RWPE2 (cell line): ENCODE results near the gene USF2.

Source experiments
- ATAC-seq: fragments of 200-7000 bp; cut with Tn5 transposase; 3 replicates; pipeline ENCODE4 v1.9.1; 2021; ENCODE audit warnings: low read depth
- DNase-seq: peaks from one replicate; pipeline ENCODE4 v3.0.0-alpha.2; 2020; ENCODE audit warnings: low spot score
- H3K27ac ChIP-seq: fragments of 450-650 bp; 2 replicates; pipeline ENCODE4 v1.5.1; 2017; ENCODE audit warnings: mild to moderate bottlenecking; ENCODE audit not compliant: poor library complexity, severe bottlenecking
- H3K27me3 ChIP-seq: fragments of 250-450 bp; sonication (Bioruptor Pico); 2 replicates; pipeline ENCODE4 v1.5.1; 2021; ENCODE audit warnings: mild to moderate bottlenecking, moderate library complexity; ENCODE audit not compliant: insufficient read depth, poor library complexity, severe bottlenecking
- H3K36me3 ChIP-seq: fragments of 250-450 bp; sonication (Bioruptor Pico); 2 replicates; pipeline ENCODE4 v1.5.1; 2020; ENCODE audit warnings: low read depth, mild to moderate bottlenecking, moderate library complexity
- H3K4me1 ChIP-seq: fragments of 250-450 bp; sonication (Bioruptor Pico); 2 replicates; pipeline ENCODE4 v1.5.1; 2021; ENCODE audit warnings: mild to moderate bottlenecking, moderate library complexity; ENCODE audit not compliant: insufficient read depth, poor library complexity, severe bottlenecking
- H3K4me3 ChIP-seq: fragments of 250-450 bp; sonication (Bioruptor Pico); 2 replicates; pipeline ENCODE4 v1.5.1; 2021; ENCODE audit warnings: mild to moderate bottlenecking, moderate library complexity; ENCODE audit not compliant: severe bottlenecking
- H3K9me3 ChIP-seq: fragments of 250-450 bp; sonication (Bioruptor Pico); 2 replicates; pipeline ENCODE4 v1.5.1; 2021; ENCODE audit warnings: mild to moderate bottlenecking, moderate library complexity; ENCODE audit not compliant: severe bottlenecking
- TF ChIP-seq, protein P1 (sequence below): fragments of 450-650 bp; IDR thresholded peaks from one replicate; pipeline ENCODE4 v1.5.1; 2017; ENCODE audit warnings: mild to moderate bottlenecking, moderate library complexity; ENCODE audit not compliant: poor library complexity, severe bottlenecking

The USF2 gene

DNA sequence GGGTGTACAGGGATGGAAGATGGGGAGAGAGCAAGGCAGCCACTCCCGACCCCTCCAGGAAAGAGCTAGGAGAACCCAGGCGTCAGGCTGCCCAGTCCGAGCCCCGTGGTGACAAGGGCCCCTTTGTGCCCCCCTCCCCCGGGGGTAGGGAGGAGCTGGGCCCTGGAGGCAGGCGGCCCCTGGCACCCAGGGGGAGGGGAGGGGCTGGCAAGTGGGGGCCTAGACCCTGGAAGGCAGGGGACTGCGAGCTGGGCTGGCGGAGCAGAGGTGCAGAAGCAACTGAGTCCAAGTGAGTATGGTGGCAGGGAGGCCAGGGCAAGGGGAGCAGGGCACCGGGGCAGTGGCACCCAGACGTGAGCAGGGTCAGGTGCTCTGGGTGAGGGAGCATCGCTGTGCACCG lies 23.2 kb downstream of the USF2 start, which contains the start of gene MAG:
TSS of gene MAG (plus strand) at position 246 of the 400 bp plus-strand sequence. CDS start 3,248 bp downstream, outside the sequence.
- TF ChIP-seq, protein P1, sequence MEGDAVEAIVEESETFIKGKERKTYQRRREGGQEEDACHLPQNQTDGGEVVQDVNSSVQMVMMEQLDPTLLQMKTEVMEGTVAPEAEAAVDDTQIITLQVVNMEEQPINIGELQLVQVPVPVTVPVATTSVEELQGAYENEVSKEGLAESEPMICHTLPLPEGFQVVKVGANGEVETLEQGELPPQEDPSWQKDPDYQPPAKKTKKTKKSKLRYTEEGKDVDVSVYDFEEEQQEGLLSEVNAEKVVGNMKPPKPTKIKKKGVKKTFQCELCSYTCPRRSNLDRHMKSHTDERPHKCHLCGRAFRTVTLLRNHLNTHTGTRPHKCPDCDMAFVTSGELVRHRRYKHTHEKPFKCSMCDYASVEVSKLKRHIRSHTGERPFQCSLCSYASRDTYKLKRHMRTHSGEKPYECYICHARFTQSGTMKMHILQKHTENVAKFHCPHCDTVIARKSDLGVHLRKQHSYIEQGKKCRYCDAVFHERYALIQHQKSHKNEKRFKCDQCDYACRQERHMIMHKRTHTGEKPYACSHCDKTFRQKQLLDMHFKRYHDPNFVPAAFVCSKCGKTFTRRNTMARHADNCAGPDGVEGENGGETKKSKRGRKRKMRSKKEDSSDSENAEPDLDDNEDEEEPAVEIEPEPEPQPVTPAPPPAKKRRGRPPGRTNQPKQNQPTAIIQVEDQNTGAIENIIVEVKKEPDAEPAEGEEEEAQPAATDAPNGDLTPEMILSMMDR, result no peak
- Histone ChIP-seq H3K36me3 (no peaks in the 10 kb centered on the region), H3K9me3 (no peaks in the 10 kb centered on the region), H3K4me3 (no peak within 1 kb of the TSS), H3K4me1 (no peaks in the 10 kb centered on the region), H3K27ac (no peak within 1 kb of the TSS), H3K27me3 (peaks cover 43% of the 10 kb centered on the region)
- ATAC-seq, result no peak
- DNase-seq, result no peak

DNA sequence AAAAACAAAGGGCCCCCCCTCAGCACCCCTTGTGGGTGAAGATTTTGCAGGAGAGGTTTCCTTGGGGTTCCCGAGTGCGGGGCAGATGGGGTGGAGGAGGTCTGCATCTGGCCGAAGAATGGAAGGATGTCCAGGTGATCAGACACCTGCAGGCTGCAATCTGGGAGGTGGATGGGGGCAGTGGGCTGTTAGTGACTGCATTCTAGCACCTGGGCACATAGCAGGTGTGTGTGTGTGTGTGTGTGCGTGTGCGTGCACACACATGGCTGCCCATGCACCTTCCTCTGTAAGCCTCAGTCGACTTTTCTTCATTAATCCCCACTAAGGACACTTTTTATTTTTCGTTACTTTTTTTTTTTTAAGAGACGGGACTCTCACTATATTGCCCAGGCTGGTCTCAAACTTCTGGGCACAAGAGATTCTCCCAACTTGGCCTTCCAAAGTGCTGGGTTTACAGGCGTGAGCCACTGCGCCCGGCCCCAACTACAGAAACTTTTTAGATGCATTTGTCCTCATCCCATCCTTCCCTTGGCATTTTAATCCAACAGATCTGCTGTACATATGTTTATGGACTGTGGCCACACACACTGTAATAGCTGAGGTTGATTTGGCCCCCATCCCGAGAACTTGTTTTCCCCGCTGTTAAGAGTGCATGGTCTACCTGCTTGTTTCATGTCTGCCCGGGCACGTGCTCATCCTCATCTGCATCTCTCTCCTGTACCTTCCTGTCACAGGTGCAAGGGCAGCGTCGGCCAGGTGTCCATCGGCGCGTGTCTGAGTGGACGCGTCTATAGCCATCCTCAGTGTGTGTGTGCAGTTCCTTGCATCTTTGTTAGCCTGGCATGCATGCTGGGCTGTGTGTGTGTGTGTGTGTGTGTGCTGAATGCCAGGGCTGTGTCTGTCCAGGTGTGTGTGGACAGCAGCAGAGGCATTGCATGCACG lies 23.9 kb downstream of the USF2 start:
- ATAC-seq, result 0 out of 3 replicates have a peak, but pooled peaks have one; percentile 5
- Histone ChIP-seq H3K27ac (no peak overlapping the region), H3K36me3 (no peaks in the 10 kb centered on the region), H3K4me1 (no peaks in the 10 kb centered on the region), H3K9me3 (no peaks in the 10 kb centered on the region), H3K27me3 (peaks cover 43% of the 10 kb centered on the region), H3K4me3 (no peak overlapping the region)
- DNase-seq, result no peak
- TF ChIP-seq, protein P1, result no peak

DNA sequence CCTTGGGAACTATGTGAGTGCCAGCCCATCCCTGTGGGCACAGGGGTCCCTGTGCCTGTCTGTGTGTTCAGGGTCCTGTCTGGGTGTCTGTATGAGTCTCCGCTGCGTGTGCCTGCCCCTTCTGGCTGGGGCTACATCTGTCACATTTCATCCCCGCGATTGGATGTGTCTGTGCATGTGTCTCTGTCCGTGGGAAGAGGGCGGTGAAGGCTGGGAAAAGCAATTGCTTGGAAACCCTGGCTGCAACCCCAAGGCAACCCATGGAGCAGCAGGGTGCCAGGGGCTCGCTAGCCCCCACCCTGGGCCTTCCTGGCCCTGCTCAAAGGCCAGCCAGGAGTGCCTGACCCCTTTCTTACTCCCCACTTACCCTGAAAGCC lies 24.6 kb downstream of the USF2 start:
- Histone ChIP-seq H3K4me3 (no peak overlapping the region), H3K36me3 (no peaks in the 10 kb centered on the region), H3K4me1 (no peaks in the 10 kb centered on the region), H3K9me3 (no peaks in the 10 kb centered on the region), H3K27ac (no peak overlapping the region), H3K27me3 (peaks cover 43% of the 10 kb centered on the region)
- ATAC-seq, result 0 out of 3 replicates have a peak, but pooled peaks have one; percentile 6
- TF ChIP-seq, protein P1, result no peak
- DNase-seq, result no peak

DNA sequence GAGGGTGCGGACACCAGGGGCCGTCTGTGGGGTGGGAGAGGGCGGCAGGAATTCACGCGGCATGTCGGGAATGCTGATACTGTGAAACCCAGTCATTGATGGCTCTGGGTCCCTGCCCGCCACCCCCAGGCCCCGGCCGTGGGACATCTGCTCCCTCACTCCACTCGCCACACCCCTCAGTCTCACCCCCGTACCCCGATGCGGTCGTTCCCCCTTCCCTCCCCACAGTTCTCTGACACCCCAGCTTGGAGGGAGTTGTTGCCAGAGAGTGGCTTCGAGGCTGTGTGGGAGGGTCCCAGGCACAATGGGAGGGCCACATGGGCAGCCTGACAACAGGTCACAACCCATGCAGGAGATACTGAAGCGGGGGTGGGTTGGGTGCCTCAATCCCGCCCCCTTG lies 25.0 kb downstream of the USF2 start:
- Histone ChIP-seq H3K9me3 (no peaks in the 10 kb centered on the region), H3K4me1 (no peaks in the 10 kb centered on the region), H3K27ac (no peak overlapping the region), H3K36me3 (no peaks in the 10 kb centered on the region), H3K27me3 (peaks cover 43% of the 10 kb centered on the region), H3K4me3 (no peak overlapping the region)
- DNase-seq (no peak), ATAC-seq (no peak)
- TF ChIP-seq, protein P1, result no peak

DNA sequence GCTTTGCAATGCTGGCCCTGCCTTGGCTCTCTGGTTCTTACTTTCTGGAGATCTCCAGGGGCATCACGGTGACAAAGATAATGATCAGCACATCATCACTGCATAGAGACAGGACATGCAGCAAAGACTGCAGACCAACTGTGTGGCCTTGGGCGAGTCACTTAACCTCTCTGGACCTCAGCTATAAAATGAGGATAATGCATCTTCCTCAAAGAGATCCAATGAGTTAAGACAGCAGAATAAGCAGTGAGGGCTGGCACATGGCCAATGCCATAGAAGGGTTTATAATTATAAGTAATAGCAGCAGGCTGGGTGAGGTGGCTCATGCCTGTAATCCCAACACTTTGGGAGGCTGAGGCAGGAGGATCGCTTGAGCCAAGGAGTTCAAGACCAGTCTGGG lies 25.6 kb downstream of the USF2 start:
- Histone ChIP-seq H3K9me3 (no peaks in the 10 kb centered on the region), H3K4me3 (no peak overlapping the region), H3K4me1 (no peaks in the 10 kb centered on the region), H3K27ac (no peak overlapping the region), H3K36me3 (no peaks in the 10 kb centered on the region), H3K27me3 (peaks cover 43% of the 10 kb centered on the region)
- DNase-seq (no peak), ATAC-seq (no peak)
- TF ChIP-seq, protein P1, result no peak
